Endothelial cell (in vitro differentiated cells): ENCODE results near the gene ZNF280D. TPM values are rescaled to one million over a fixed set of nuclear protein-coding genes. Genes with fewer than 3 reads are reported as not detected.

Source experiments
- DNase-seq: peaks from one replicate; pipeline ENCODE4 v3.0.0; 2021; ENCODE audit warnings: low spot score
- H3K27ac Mint-ChIP-seq: one replicate; pipeline ENCODE4 v1.8.0; 2021; ENCODE audit warnings: mixed read lengths, inconsistent platforms; ENCODE audit not compliant: unreplicated experiment
- H3K27me3 Mint-ChIP-seq: one replicate; pipeline ENCODE4 v1.8.0; 2021; ENCODE audit warnings: mild to moderate bottlenecking, moderate library complexity, mixed read lengths, inconsistent platforms; ENCODE audit not compliant: unreplicated experiment
- H3K36me3 Mint-ChIP-seq: one replicate; pipeline ENCODE4 v1.8.0; 2021; ENCODE audit warnings: mild to moderate bottlenecking, low read depth, mixed read lengths, inconsistent platforms; ENCODE audit not compliant: unreplicated experiment
- H3K4me1 Mint-ChIP-seq: one replicate; pipeline ENCODE4 v1.8.0; 2021; ENCODE audit warnings: mild to moderate bottlenecking, mixed read lengths, inconsistent platforms; ENCODE audit not compliant: unreplicated experiment
- H3K4me3 Mint-ChIP-seq: one replicate; pipeline ENCODE4 v1.8.0; 2021; ENCODE audit warnings: mild to moderate bottlenecking, mixed read lengths, inconsistent platforms; ENCODE audit not compliant: unreplicated experiment
- H3K9me3 Mint-ChIP-seq: one replicate; pipeline ENCODE4 v1.8.0; 2021; ENCODE audit warnings: mixed read lengths, inconsistent platforms; ENCODE audit not compliant: unreplicated experiment
- CTCF ChIP-seq: fragments of 200-600 bp; sonication (generic); IDR thresholded peaks from one replicate; pipeline ENCODE4 v1.5.0; 2021; ENCODE audit warnings: antibody characterized with exemption; ENCODE audit not compliant: unreplicated experiment
- total RNA-seq: library from RNA; stranded (reverse); fragmentation: NEBNext Ultra II Directional; extraction: Animal tissue kit (Norgen Biotek cat#: 25700); gene quantifications from one replicate; pipeline ENCODE4 v1.2.1, GENCODE V29; 2021; ENCODE audit not compliant: unreplicated experiment

Gene ZNF280D
- total RNA-seq, 1 donor from 2014 or later = 34.6 TPM

GRCh38 chr15:56600380-56600779 is 132.9 kb downstream of the ZNF280D start:
- H3K4me3 Mint-ChIP-seq = no peak overlapping the region
- H3K27me3 Mint-ChIP-seq = no peaks in the 10 kb centered on the region
- no peaks in the 10 kb centered on the region for H3K4me1 Mint-ChIP-seq
- H3K9me3 Mint-ChIP-seq = no peaks in the 10 kb centered on the region
- peaks cover 9% of the 10 kb centered on the region for H3K36me3 Mint-ChIP-seq
- no peak for DNase-seq
- no peak overlapping the region for H3K27ac Mint-ChIP-seq
- no peak for TF ChIP-seq CTCF

DNA sequence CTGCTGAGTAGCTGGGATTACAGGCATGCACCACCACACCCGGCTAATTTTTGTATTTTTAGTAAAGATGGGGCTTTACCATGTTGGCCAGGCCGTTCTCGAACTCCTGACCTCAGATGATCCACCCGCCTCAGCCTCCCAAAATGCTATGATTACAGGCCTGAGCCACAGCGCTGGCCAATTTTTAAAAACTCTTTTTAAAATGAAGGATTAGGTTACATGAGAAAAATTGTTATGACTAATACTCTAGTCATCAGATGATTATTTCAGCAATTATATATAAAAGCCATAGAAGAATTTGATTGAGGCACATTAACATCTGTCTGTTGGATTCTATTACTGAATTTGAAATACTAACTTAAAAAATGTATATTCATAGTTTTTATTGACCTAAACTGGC is 134.3 kb downstream of the ZNF280D start:
- Mint-ChIP-seq H3K4me3 (no peak overlapping the region), H3K36me3 (peaks cover 9% of the 10 kb centered on the region), H3K27me3 (no peaks in the 10 kb centered on the region), H3K9me3 (no peaks in the 10 kb centered on the region), H3K27ac (no peak overlapping the region), H3K4me1 (no peaks in the 10 kb centered on the region)
- DNase-seq = no peak
- TF ChIP-seq CTCF = no peak

DNA sequence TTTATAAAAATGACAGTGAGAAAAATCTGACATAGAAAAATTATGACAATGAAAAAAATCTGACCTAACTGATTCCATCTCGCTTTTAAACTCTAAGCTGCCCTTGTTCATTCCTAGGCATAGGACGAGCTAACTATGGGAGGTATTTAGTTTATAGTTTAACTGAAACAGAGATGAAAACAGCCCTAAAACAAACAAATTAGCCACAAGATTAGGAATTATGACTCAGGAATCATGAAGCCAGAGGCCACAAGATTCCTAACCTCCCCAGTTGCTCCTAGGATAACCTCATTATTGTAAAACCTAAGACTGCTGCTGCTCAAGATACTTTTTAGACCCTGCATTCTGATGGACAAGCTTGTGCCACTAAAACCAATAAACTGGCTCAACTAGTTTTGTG is 145.6 kb downstream of the ZNF280D start:
- H3K9me3 Mint-ChIP-seq = peaks cover 4% of the 10 kb centered on the region
- no peaks in the 10 kb centered on the region for H3K4me1 Mint-ChIP-seq
- no peaks in the 10 kb centered on the region for H3K27me3 Mint-ChIP-seq
- TF ChIP-seq CTCF = no peak
- H3K27ac Mint-ChIP-seq = no peak overlapping the region
- DNase-seq = no peak
- H3K36me3 Mint-ChIP-seq = no peaks in the 10 kb centered on the region
- no peak overlapping the region for H3K4me3 Mint-ChIP-seq

- DNase-seq = no peak
- Mint-ChIP-seq H3K27ac (no peak overlapping the region), H3K9me3 (peaks cover 4% of the 10 kb centered on the region), H3K36me3 (no peaks in the 10 kb centered on the region), H3K4me3 (no peak overlapping the region), H3K4me1 (no peaks in the 10 kb centered on the region), H3K27me3 (no peaks in the 10 kb centered on the region)
- no peak for TF ChIP-seq CTCF
These were observed 147.1 kb downstream of the ZNF280D start for GRCh38 chr15:56586206-56586605.

- no peaks in the 10 kb centered on the region for H3K4me1 Mint-ChIP-seq
- peaks cover 4% of the 10 kb centered on the region for H3K9me3 Mint-ChIP-seq
- H3K4me3 Mint-ChIP-seq = no peak overlapping the region
- no peak for TF ChIP-seq CTCF
- no peaks in the 10 kb centered on the region for H3K27me3 Mint-ChIP-seq
- H3K27ac Mint-ChIP-seq = no peak overlapping the region
- H3K36me3 Mint-ChIP-seq = no peaks in the 10 kb centered on the region
- no peak for DNase-seq
These were observed 150.5 kb downstream of the ZNF280D start for GRCh38 chr15:56582785-56583184.

Other genes starting within 250 kb of the ZNF280D start
- gene TCF12, start 185.1 kb upstream of the ZNF280D start, total RNA-seq = 123 TPM